Neural progenitor cell (in vitro differentiated cells): ENCODE measurements around the gene TSPAN10. TPM values are rescaled to one million over a fixed set of nuclear protein-coding genes. Genes with fewer than 3 reads are reported as not detected.
A peak's percentile ranks its signal among the peaks of the same experiment; 100 is the strongest.

Experiments used
- DNase-seq: peaks from one replicate; pipeline ENCODE4 v3.0.0-alpha.2; 2016; ENCODE audit warnings: low spot score
- H2AFZ ChIP-seq: fragments of 200-600 bp; sonication (generic); replicated peaks from 2 replicates; pipeline ENCODE4 v1.6.1; 2016; ENCODE audit warnings: antibody characterized with exemption
- H3F3A ChIP-seq: fragments of 200-600 bp; sonication (generic); 2 replicates; pipeline ENCODE4 v1.6.1; 2016; ENCODE audit warnings: antibody characterized with exemption, low read depth
- H3K27ac ChIP-seq: fragments of 200-600 bp; sonication (generic); 2 replicates; pipeline ENCODE4 v1.5.1; 2016; ENCODE audit warnings: mild to moderate bottlenecking
- H3K27me3 ChIP-seq: fragments of 200-600 bp; sonication (generic); 2 replicates; pipeline ENCODE4 v1.6.1; 2016; ENCODE audit warnings: mild to moderate bottlenecking, moderate library complexity
- H3K36me3 ChIP-seq: fragments of 200-600 bp; sonication (generic); 2 replicates; pipeline ENCODE4 v1.5.1; 2016
- H3K4me1 ChIP-seq: fragments of 200-600 bp; sonication (generic); 2 replicates; pipeline ENCODE4 v1.6.1; 2016; ENCODE audit warnings: mixed run types
- H3K4me2 ChIP-seq: fragments of 200-600 bp; sonication (generic); 2 replicates; pipeline ENCODE4 v1.6.1; 2016
- H3K4me3 ChIP-seq: fragments of 200-600 bp; sonication (generic); 2 replicates; pipeline ENCODE4 v1.5.1; 2016
- H3K79me2 ChIP-seq: fragments of 200-600 bp; sonication (generic); 2 replicates; pipeline ENCODE4 v1.6.1; 2016; ENCODE audit warnings: low read depth
- H3K9ac ChIP-seq: fragments of 200-600 bp; sonication (generic); 2 replicates; pipeline ENCODE4 v1.6.1; 2016
- H3K9me3 ChIP-seq: fragments of 200-600 bp; sonication (generic); 2 replicates; pipeline ENCODE4 v1.5.1; 2016; ENCODE audit warnings: low read depth
- H4K20me1 ChIP-seq: fragments of 200-600 bp; sonication (generic); 2 replicates; pipeline ENCODE4 v1.6.1; 2016; ENCODE audit warnings: low read depth
- H3K27ac Mint-ChIP-seq: 3 replicates; pipeline ENCODE4 v1.8.0; 2021; ENCODE audit warnings: mixed read lengths
- H3K27me3 Mint-ChIP-seq: 2 replicates; pipeline ENCODE4 v1.8.0; 2022; ENCODE audit warnings: low read depth, mild to moderate bottlenecking, inconsistent platforms, moderate library complexity, mixed read lengths; ENCODE audit not compliant: insufficient read depth
- H3K36me3 Mint-ChIP-seq: 3 replicates; pipeline ENCODE4 v1.8.0; 2021; ENCODE audit warnings: mixed read lengths
- H3K4me1 Mint-ChIP-seq: 3 replicates; pipeline ENCODE4 v1.8.0; 2021; ENCODE audit warnings: mixed read lengths
- H3K4me3 Mint-ChIP-seq: 3 replicates; pipeline ENCODE4 v1.8.0; 2021; ENCODE audit warnings: mild to moderate bottlenecking, moderate library complexity, mixed read lengths
- H3K9me3 Mint-ChIP-seq: 3 replicates; pipeline ENCODE4 v1.8.0; 2020; ENCODE audit warnings: mixed read lengths
- CTCF ChIP-seq: fragments of 200-600 bp; sonication (generic); IDR thresholded peaks from 2 replicates; pipeline ENCODE4 v1.5.1; 2017; ENCODE audit warnings: antibody characterized with exemption, mild to moderate bottlenecking
- EZH2 ChIP-seq: fragments of 200-600 bp; sonication (generic); IDR thresholded peaks from 2 replicates; pipeline ENCODE4 v1.6.1; 2017; ENCODE audit warnings: antibody characterized with exemption, mild to moderate bottlenecking, moderate library complexity
- EZH2phosphoT487 ChIP-seq: fragments of 200-600 bp; sonication (generic); IDR thresholded peaks from 2 replicates; pipeline ENCODE4 v1.6.1; 2017; ENCODE audit warnings: antibody characterized with exemption
- total RNA-seq: library from RNA; depleted of rRNA; stranded (reverse); fragments of >200 nt; gene quantifications from 2 replicates; pipeline ENCODE4 v1.2.3, GENCODE V29; 2015; ENCODE audit warnings: low replicate concordance

The TSPAN10 gene
- total RNA-seq, 1 donor from 2014 or later = 2.2 TPM

- peaks cover 21% of the 10 kb centered on the region for H3K4me1 Mint-ChIP-seq
- no peaks in the 10 kb centered on the region for H3K9me3 Mint-ChIP-seq
- no peak overlapping the region for H3K9ac ChIP-seq
- peaks cover 19% of the 10 kb centered on the region for H3F3A ChIP-seq
- peaks cover 6% of the 10 kb centered on the region for H3K36me3 ChIP-seq
- H3K4me3 Mint-ChIP-seq = peak overlapping the region; percentile 96
- peaks cover 3% of the 10 kb centered on the region for H4K20me1 ChIP-seq
- H3K27ac Mint-ChIP-seq = no peak overlapping the region
- no peak for TF ChIP-seq EZH2phosphoT487
- TF ChIP-seq EZH2 = no peak
- TF ChIP-seq CTCF = no peak
- H3K9me3 ChIP-seq = no peaks in the 10 kb centered on the region
- peak overlapping the region; percentile 97 for H3K4me2 ChIP-seq
- H2AFZ ChIP-seq = no peak overlapping the region
- H3K4me1 ChIP-seq = peaks cover 13% of the 10 kb centered on the region
- H3K79me2 ChIP-seq = peaks cover 49% of the 10 kb centered on the region
- H3K27ac ChIP-seq = no peak overlapping the region
- peaks cover 3% of the 10 kb centered on the region for H3K27me3 Mint-ChIP-seq
- H3K27me3 ChIP-seq = no peaks in the 10 kb centered on the region
- H3K4me3 ChIP-seq = peak overlapping the region; percentile 99
- DNase-seq = peak; percentile 48
- peaks cover 9% of the 10 kb centered on the region for H3K36me3 Mint-ChIP-seq
Observed at GRCh38 chr17:81667754-81668153, 30.8 kb downstream of the TSPAN10 start.

GRCh38 chr17:81672504-81672903 lies 35.5 kb downstream of the TSPAN10 start:
- no peak for DNase-seq
- peaks cover 28% of the 10 kb centered on the region for H3K79me2 ChIP-seq
- peaks cover 8% of the 10 kb centered on the region for H3K4me1 ChIP-seq
- no peak overlapping the region for H3K4me2 ChIP-seq
- TF ChIP-seq CTCF = no peak
- H3K36me3 ChIP-seq = peaks cover 6% of the 10 kb centered on the region
- H3K4me1 Mint-ChIP-seq = peaks cover 10% of the 10 kb centered on the region
- H2AFZ ChIP-seq = no peak overlapping the region
- H3K9ac ChIP-seq = no peak overlapping the region
- H3K4me3 ChIP-seq = no peak overlapping the region
- peaks cover 29% of the 10 kb centered on the region for H3F3A ChIP-seq
- peaks cover 16% of the 10 kb centered on the region for H3K36me3 Mint-ChIP-seq
- H3K4me3 Mint-ChIP-seq = no peak overlapping the region
- peaks cover 14% of the 10 kb centered on the region for H4K20me1 ChIP-seq
- no peak overlapping the region for H3K27ac ChIP-seq
- H3K27ac Mint-ChIP-seq = no peak overlapping the region
- H3K9me3 ChIP-seq = no peaks in the 10 kb centered on the region
- peaks cover 3% of the 10 kb centered on the region for H3K27me3 Mint-ChIP-seq
- H3K27me3 ChIP-seq = no peaks in the 10 kb centered on the region
- no peaks in the 10 kb centered on the region for H3K9me3 Mint-ChIP-seq

GRCh38 chr17:81672954-81673353 lies 36.0 kb downstream of the TSPAN10 start:
- Histone ChIP-seq H3F3A (peaks cover 26% of the 10 kb centered on the region), H3K79me2 (peaks cover 23% of the 10 kb centered on the region), H3K9ac (no peak overlapping the region), H3K4me1 (peaks cover 4% of the 10 kb centered on the region), H3K4me3 (no peak overlapping the region), H3K9me3 (no peaks in the 10 kb centered on the region), H3K4me2 (no peak overlapping the region), H2AFZ (no peak overlapping the region), H3K27me3 (no peaks in the 10 kb centered on the region), H3K36me3 (peaks cover 6% of the 10 kb centered on the region), H4K20me1 (peaks cover 14% of the 10 kb centered on the region), H3K27ac (no peak overlapping the region)
- Mint-ChIP-seq H3K27ac (no peak overlapping the region), H3K4me3 (peak overlapping the region; percentile 46), H3K36me3 (peaks cover 12% of the 10 kb centered on the region), H3K9me3 (no peaks in the 10 kb centered on the region), H3K27me3 (no peaks in the 10 kb centered on the region), H3K4me1 (peaks cover 6% of the 10 kb centered on the region)
- TF ChIP-seq CTCF = no peak
- no peak for TF ChIP-seq EZH2phosphoT487
- no peak for TF ChIP-seq EZH2
- DNase-seq = no peak
